HG02763 (cell line): Measurements from ENCODE around the gene WDR81.

Experiments
- ATAC-seq: cut with Tn5 transposase; IDR thresholded peaks from one replicate; pipeline ENCODE4 v1.9.1; 2021; ENCODE audit warnings: mild to moderate bottlenecking, moderate library complexity; ENCODE audit not compliant: unreplicated experiment

WDR81 gene

GRCh38 chr17:1776857-1777256 is 52.4 kb downstream of the WDR81 start:
- no peak for ATAC-seq

GRCh38 chr17:1779571-1780131 is 55.1 kb downstream of the WDR81 start:
- ATAC-seq = no peak

GRCh38 chr17:1782171-1782567 is 57.7 kb downstream of the WDR81 start:
- ATAC-seq = no peak

GRCh38 chr17:1783271-1783670 is 58.8 kb downstream of the WDR81 start:
- ATAC-seq = no peak

- ATAC-seq = no peak
These were observed 59.5 kb downstream of the WDR81 start for GRCh38 chr17:1783834-1784611.

- no peak for ATAC-seq
These were observed 61.4 kb downstream of the WDR81 start for GRCh38 chr17:1785930-1786329.

GRCh38 chr17:1786708-1787107 is 62.2 kb downstream of the WDR81 start:
- no peak for ATAC-seq

- ATAC-seq = no peak
These were observed 62.9 kb downstream of the WDR81 start for GRCh38 chr17:1787301-1787902.
